ENCODE results near the gene CRYGN. TPM values are rescaled to one million over a fixed set of nuclear protein-coding genes. Genes with fewer than 3 reads are reported as not detected.

Gene CRYGN
- total and polyA plus RNA-seq, 12 donors: 0.07 to 0.72 (median 0.22) TPM; not detected in 8

- H3K4me1 ChIP-seq: peaks cover 0 to 5% (median 0%) of the 10 kb centered on the region in 9 donors
- WGBS, 2 donors: 93 to 94% methylated on average over 19 of the region's 19 CpGs
- ATAC-seq: no peak
- H3K4me3 ChIP-seq: no peak overlapping the region
- no peak for DNase-seq
- TF ChIP-seq CTCF (IDR thresholded peaks at IDR 0.05): no peak
- intact Hi-C loops (cut with DNase I): no loop called here
- H3K9me3 ChIP-seq: no peaks in the 10 kb centered on the region
- H3K27me3 ChIP-seq: peaks cover 0 to 27% (median 4%) of the 10 kb centered on the region in 7 donors
- no peaks in the 10 kb centered on the region for H3K36me3 ChIP-seq
- H3K27ac ChIP-seq: no peak overlapping the region
These were observed 41.3 kb downstream of the CRYGN start for GRCh38 chr7:151398446-151399304.

- WGBS, 2 donors: 93% methylated on average over 13 of the region's 13 CpGs
- DNase-seq: no peak
- no peak for ATAC-seq
These were observed 42.9 kb downstream of the CRYGN start for GRCh38 chr7:151397026-151397425.

GRCh38 chr7:151396328-151396970, 43.5 kb downstream of the CRYGN start:
- intact Hi-C loops (cut with DNase I): no loop called here
- H3K27me3 ChIP-seq: peaks cover 0 to 38% (median 12%) of the 10 kb centered on the region in 7 donors
- no peak for DNase-seq
- ATAC-seq: no peak
- TF ChIP-seq CTCF (IDR thresholded peaks at IDR 0.05): no peak
- no peaks in the 10 kb centered on the region for H3K4me1 ChIP-seq
- no peak overlapping the region for H3K4me3 ChIP-seq
- no peak overlapping the region for H3K27ac ChIP-seq
- WGBS, 2 donors: 86 to 88% methylated on average over 10 of the region's 10 CpGs
- no peaks in the 10 kb centered on the region for H3K36me3 ChIP-seq
- no peaks in the 10 kb centered on the region for H3K9me3 ChIP-seq

More at GRCh38 chr7:151397026-151397425, 42.9 kb downstream of the CRYGN start:
- Histone ChIP-seq H3K27ac (no peak overlapping the region), H3K9me3 (no peaks in the 10 kb centered on the region), H3K27me3 (peaks cover 0 to 39% (median 12%) of the 10 kb centered on the region in 7 donors), H3K36me3 (no peaks in the 10 kb centered on the region), H3K4me1 (no peaks in the 10 kb centered on the region), H3K4me3 (no peak overlapping the region)
- TF ChIP-seq CTCF (IDR thresholded peaks at IDR 0.05): no peak
- intact Hi-C loops (cut with DNase I): no loop called here

GRCh38 chr7:151395036-151395367, 44.9 kb downstream of the CRYGN start:
- Histone ChIP-seq H3K27ac (no peak overlapping the region), H3K9me3 (no peaks in the 10 kb centered on the region), H3K27me3 (peaks cover 0 to 41% (median 13%) of the 10 kb centered on the region in 7 donors), H3K4me1 (no peaks in the 10 kb centered on the region), H3K36me3 (no peaks in the 10 kb centered on the region), H3K4me3 (no peak overlapping the region)
- intact Hi-C loops (cut with DNase I): no loop called here
- no peak for ATAC-seq
- DNase-seq: no peak
- TF ChIP-seq CTCF (IDR thresholded peaks at IDR 0.05): no peak
- WGBS, 2 donors: 79 to 86% methylated on average over 13 of the region's 13 CpGs

Measured in heart right ventricle (tissue), 16 donors.